HG02588 (cell line): ENCODE data around the gene DMRT1.
"Not testable (repeated sequence)": the region's sequence is repeated elsewhere in the genome, so short reads cannot be mapped to it uniquely, and the experiment has no call there.

Experiments
- ATAC-seq: cut with Tn5 transposase; IDR thresholded peaks from one replicate; pipeline ENCODE4 v1.9.1; 2021; ENCODE audit warnings: mild to moderate bottlenecking, moderate library complexity; ENCODE audit not compliant: unreplicated experiment

The DMRT1 gene

GRCh38 chr9:852539-852938, 11.0 kb downstream of the DMRT1 start:
- no peak for ATAC-seq

DNA sequence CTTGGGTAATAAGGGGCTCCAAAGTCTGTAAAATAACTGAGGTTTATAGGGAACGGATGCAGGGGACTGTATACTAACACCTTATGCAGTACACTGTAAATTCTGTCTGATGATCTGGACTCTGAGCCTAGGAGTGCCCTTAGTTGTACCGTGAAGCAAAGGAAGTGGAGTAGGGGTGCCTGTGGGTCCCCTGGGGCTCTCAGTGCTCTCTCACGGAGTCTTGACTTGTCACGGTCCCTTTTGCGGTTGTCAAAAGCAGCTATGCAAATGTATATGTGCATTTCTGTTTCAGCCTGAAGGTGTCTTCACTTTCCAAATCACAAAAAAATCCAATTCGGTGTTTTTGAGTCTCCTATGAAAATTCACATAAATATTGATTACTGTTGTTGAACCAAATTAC, 17.8 kb downstream of the DMRT1 start:
- ATAC-seq: peak; percentile 99

DNA sequence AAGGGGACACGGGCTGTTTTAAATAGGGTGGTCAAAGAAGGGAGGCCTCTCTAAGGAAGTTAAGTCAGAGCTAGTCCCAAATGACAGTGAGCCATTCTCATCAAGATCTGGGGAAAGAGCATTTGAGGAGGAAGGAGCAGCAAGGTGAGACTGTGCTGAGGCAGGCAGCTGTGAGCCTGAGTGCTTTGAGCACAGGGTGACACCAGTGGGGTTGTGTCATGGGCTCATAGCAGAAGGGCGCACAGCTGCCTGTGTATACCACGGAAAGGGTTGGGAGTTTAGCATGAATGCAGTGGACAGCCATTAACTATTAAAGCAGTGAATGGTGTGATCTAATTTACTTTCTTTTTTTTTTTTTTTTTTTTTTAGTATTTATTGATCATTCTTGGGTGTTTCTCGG, 19.2 kb downstream of the DMRT1 start:
- ATAC-seq: no peak

DNA sequence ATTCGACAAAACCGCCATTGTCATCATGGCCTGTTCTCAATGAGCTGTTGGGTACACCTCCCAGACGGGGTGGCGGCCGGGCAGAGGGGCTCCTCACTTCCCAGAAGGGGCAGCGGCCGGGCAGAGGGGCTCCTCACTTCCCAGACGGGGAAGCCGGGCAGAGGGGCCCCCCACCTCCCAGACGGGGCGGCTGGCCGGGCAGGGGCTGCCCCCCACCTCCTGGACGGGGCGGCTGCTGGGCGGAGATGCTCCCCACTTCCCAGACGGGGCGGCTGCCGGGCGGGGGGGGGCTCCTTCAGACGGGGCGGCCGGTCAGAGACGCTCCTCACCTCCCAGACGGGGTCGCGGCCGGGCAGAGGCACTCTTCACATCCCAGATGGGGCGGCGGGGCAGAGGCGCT, 20.0 kb downstream of the DMRT1 start:
- ATAC-seq: not testable (repeated sequence)

- no peak for ATAC-seq
Measured at GRCh38 chr9:875119-875962, 33.8 kb downstream of the DMRT1 start.

- no peak for ATAC-seq
Measured at GRCh38 chr9:876425-876824, 34.9 kb downstream of the DMRT1 start.

GRCh38 chr9:878239-878638, 36.7 kb downstream of the DMRT1 start:
- no peak for ATAC-seq

- ATAC-seq: no peak
Measured at GRCh38 chr9:880725-881124, 39.2 kb downstream of the DMRT1 start.

GRCh38 chr9:882416-882924, 41.0 kb downstream of the DMRT1 start:
- ATAC-seq: no peak

- no peak for ATAC-seq
Measured at GRCh38 chr9:883011-883410, 41.5 kb downstream of the DMRT1 start.

DNA sequence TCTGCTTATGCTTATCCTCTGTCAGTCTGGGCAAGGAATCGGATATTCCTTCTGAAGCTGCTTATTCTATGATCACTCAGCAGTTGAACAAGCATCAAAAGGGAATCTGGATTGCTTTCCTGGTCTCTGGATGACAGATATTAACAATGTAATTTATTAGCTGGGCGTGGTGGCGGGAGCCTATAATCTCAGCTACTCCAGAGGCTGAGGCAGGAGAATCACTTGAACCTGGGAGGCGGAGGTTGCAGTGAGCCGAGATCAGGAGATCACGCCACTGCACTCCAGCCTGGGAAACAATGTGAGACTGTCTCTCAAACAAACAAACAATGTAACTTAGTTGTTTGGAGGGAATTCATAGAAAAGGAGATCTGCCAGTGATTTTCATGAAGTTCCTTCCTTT, 45.4 kb downstream of the DMRT1 start:
- ATAC-seq: no peak

DNA sequence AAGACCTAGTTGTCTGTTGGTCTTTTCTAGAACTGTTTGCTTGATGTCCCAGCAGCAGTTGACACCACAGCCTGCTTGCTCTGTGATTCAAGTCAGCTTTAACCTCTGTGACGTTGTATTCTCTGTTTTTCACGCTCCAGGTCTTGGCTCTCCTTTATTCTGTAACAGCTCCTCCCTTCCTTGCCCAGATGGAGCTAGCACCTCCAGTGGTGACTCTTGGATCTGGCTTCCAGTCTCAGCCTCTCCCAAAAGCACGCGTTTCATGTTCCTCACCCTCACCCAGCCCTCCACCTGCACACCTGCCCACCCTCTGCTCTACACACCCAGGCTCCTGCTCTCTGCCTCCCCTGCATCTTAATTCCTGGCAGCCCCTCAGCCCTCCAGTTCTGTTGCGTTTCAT, 50.6 kb downstream of the DMRT1 start:
- ATAC-seq: no peak

DNA sequence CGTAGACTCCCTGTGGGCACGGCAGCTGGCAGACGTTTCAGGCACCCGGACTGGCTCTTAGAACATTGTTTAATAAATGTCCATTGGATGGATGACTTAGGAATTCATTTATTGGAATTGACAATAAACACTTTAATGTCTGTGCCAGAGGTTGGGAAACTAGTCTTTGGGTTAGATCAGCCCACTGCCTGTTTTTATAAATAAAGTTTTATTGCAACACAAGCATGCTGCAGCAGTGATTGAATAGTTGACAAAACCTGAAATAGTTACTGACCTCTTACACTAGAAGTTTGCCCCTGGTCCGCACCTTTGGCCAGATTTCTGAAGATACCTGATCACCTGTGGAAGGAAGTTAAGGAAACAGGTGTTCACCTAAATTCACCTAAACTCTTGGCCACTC, 51.6 kb downstream of the DMRT1 start:
- ATAC-seq: no peak

DNA sequence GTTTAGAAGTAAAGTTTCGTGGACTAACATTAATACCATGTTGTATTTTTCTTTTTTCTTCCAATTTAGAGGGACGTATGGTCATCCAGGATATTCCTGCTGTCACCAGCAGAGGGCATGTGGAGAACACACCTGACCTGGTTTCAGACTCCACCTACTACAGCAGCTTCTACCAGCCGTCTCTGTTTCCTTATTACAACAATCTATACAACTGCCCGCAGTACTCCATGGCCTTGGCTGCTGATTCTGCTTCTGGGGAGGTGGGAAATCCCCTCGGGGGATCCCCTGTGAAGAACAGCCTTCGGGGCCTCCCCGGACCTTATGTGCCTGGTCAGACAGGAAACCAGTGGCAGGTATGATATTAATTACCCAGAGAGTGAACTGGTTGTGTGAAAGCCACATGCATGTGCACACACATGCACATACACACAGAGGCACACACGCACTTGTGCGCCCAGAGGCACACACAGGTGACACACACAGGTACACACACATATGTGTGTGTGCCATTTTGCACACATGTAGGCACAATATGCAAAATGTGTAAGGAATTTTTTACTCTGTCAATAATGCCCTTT, 52.4 kb downstream of the DMRT1 start:
- peak; percentile 100 for ATAC-seq

DNA sequence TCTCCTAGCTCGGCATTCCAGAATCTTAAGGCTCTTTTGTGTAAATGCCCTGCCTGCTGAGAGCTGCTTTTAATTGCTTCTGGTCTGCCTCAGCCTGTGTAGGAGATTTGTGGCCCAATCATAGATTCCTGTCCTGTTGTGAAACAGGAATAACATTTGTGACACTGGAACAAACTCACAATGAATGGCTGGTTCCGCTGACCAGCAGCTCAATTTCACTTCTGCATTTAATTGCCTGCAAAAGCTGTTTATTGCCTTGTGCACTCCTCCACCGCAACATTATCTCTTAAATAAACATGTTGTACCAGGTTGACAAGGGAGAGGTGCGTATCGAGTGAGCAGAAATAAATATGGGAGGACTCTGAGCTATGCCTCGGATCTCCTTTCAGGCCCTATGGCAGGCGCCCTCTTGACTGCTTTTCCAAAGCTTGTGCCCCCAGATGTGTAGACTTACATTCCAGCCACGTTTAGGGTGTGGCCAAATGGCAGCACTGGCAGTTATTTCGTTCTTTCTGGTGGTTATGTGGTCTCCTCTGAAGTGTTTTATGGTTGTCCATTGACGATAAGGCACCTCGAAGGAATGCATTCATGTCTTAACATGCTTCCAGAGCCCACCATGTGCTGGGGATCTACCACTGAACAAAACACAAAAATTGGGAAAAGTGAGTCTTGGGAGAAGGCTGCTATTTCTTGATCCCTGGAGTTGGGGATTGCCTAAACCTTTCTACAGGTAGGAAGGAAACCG, 58.1 kb downstream of the DMRT1 start:
- no peak for ATAC-seq

GRCh38 chr9:903886-904285, 62.4 kb downstream of the DMRT1 start:
- ATAC-seq: no peak

- no peak for ATAC-seq
Measured at GRCh38 chr9:905906-906305, 64.4 kb downstream of the DMRT1 start.

DNA sequence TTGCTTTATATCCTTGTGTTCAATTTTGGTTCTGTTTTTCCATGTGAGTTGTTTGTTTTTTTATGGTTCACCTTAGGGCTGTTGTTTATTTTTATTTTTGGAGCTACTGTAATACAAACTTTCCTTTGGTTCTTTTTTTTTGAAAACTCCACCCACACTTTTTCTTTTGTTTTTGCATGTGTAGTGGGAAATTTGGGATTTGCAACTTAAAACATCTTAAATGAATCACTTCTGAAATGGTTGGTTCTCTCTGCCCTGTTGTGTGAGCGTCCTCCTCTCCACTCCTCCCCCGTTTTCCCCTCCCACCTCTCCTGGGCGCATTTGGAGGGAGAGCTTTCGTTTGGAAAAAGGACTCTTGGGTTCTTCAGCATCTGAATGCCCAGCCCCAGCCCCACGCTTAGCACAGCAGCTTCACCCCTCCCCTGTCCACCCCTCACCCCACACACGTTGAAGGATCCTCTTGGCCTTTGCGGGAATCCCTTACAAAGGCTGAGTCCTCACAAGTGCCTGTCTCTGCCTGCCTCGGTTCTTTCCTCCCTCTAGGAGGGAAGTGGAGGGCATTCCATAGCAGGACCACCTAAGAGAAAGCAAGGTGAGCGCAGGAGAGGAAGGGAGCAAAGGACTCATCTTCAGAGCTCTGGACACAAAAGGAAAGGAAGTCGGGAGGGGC, 67.2 kb downstream of the DMRT1 start:
- no peak for ATAC-seq

GRCh38 chr9:911005-911404, 69.5 kb downstream of the DMRT1 start:
- no peak for ATAC-seq

DNA sequence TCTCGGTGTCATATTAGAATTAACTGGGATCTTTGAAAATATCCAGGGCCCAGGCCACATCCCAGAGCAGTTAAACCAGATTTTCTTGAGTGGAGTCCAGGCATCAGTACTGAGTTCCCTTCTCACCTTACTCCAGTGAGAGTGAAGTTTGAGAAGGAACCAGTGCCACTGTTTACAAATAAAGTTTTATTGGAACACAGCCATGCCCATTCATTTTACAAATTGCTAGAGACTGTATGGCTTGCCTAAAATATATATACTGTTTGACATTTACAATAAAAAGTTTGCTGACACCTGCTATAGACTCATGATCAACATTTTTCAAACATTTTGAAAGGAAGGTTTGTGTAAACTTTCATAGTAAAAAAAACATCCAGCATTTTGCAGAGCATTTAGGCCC, 71.3 kb downstream of the DMRT1 start:
- no peak for ATAC-seq

DNA sequence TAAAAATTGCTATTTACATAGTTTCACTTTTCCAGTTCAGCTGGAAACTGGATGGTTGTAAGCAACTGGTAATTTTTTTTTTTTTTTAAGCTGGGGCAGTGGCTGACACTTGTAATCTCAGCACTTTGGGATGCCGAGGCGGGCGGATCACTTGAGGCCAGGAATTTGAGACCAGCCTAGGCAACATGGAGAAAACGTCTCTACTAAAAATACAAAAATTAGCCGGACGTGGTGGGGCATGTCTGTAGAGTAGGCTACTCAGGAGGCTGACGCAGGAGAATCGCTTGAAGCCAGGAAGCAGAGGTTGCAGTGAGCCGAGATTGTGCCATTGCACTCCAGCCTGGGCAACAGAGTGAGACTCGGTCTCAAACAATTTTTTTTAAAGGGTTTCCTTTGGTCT, 72.0 kb downstream of the DMRT1 start:
- not testable (repeated sequence) for ATAC-seq
